ENCODE measurements around the gene GRIP2.

The GRIP2 gene

DNA sequence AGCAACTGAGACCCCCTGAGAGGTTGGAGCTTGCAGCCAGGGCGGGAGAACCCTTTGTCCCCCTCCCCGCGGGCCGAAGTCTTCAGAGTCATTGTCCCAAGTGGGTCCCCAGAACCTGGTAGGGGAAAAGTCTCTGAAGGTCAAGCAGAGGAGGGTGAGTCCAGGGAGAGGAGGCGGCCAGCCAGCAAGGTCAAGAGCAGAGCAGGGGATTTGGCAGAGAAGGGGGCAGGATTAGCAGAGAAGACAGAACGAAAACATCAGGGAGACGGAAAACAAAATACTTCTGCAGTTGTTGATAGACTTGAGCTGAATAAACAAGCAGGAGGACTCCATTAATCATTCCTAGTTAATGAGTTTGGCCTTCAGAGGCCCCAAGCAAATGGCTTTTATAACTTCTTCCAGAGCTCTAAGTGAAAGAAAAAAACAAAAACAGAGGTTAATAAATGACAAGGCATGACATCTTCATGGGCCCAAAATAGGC, 66.7 kb downstream of the GRIP2 start:
- TF ChIP-seq, protein P1, sequence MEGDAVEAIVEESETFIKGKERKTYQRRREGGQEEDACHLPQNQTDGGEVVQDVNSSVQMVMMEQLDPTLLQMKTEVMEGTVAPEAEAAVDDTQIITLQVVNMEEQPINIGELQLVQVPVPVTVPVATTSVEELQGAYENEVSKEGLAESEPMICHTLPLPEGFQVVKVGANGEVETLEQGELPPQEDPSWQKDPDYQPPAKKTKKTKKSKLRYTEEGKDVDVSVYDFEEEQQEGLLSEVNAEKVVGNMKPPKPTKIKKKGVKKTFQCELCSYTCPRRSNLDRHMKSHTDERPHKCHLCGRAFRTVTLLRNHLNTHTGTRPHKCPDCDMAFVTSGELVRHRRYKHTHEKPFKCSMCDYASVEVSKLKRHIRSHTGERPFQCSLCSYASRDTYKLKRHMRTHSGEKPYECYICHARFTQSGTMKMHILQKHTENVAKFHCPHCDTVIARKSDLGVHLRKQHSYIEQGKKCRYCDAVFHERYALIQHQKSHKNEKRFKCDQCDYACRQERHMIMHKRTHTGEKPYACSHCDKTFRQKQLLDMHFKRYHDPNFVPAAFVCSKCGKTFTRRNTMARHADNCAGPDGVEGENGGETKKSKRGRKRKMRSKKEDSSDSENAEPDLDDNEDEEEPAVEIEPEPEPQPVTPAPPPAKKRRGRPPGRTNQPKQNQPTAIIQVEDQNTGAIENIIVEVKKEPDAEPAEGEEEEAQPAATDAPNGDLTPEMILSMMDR (conservative IDR thresholded peaks at IDR 0.05; ENCODE audit: low read depth), result no peak

GRCh38 chr3:14472471-14473351, 67.4 kb downstream of the GRIP2 start:
- CTCF ChIA-PET, result interaction anchor here (0.6 to 1.9 kb wide), 2 partner anchors 269 to 343 kb away, joined by 5 to 6 read pairs; no protein-coding TSS in a partner anchor
- DNase-seq (ENCODE audit: low spot score), result peak; percentile 79

More for the DNA sequence above, 66.7 kb downstream of the GRIP2 start:
- no peak for DNase-seq (ENCODE audit: low spot score)
- ChIA-PET CTCF (interaction anchor here (1.9 kb wide), 1 partner anchor 270 kb away, joined by 5 read pairs; no protein-coding TSS in a partner anchor), POLR2A (ENCODE audit: low non-redundant PET) (no interaction called here)
- peak overlapping the region; percentile 37 for H3K27ac ChIP-seq

GRCh38 chr3:14471690-14472089, 68.5 kb downstream of the GRIP2 start:
- no peak overlapping the region for H3K27ac ChIP-seq
- no peak for DNase-seq (ENCODE audit: low spot score)
- CTCF ChIA-PET, result interaction anchor here (1.9 kb wide), 1 partner anchor 268 kb away, joined by 5 read pairs; no protein-coding TSS in a partner anchor
- POLR2A ChIA-PET (ENCODE audit: low non-redundant PET), result no interaction called here
- TF ChIP-seq, protein P1 (conservative IDR thresholded peaks at IDR 0.05; ENCODE audit: low read depth), result no peak

More at GRCh38 chr3:14472471-14473351, 67.4 kb downstream of the GRIP2 start:
- POLR2A ChIA-PET (ENCODE audit: low non-redundant PET), result no interaction called here
- TF ChIP-seq, protein P1 (conservative IDR thresholded peaks at IDR 0.05; ENCODE audit: low read depth), result no peak
- peak overlapping the region; percentile 37 for H3K27ac ChIP-seq

DNA sequence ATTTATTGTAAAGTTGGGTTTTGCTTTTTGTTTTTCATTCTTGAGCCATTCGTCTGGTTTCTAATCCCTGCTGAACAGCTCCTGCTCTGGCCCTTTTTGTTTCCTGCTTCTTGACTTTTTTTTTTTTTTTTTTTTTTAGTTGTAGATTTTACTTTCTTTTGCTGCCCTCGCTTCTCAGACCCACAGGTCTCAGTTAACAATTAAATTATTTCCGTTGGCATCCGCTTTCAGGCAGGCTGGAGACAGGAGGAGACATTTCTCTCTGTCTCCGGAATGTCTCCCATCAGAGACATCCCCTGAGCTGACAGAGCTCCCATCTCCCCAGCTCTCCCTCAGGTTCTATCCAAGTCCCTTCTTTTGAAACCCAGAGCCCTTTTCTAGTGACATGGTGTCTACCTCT, 69.1 kb downstream of the GRIP2 start:
- TF ChIP-seq, protein P1 (conservative IDR thresholded peaks at IDR 0.05; ENCODE audit: low read depth), result no peak
- ChIA-PET POLR2A (ENCODE audit: low non-redundant PET) (no interaction called here), CTCF (interaction anchor here (0.6 kb wide), 1 partner anchor 264 kb away, joined by 5 read pairs; no protein-coding TSS in a partner anchor)
- H3K27ac ChIP-seq, result no peak overlapping the region
- DNase-seq (ENCODE audit: low spot score), result no peak

GRCh38 chr3:14470461-14470860, 69.7 kb downstream of the GRIP2 start:
- TF ChIP-seq, protein P1 (conservative IDR thresholded peaks at IDR 0.05; ENCODE audit: low read depth), result no peak
- ChIA-PET CTCF (interaction anchor here (0.6 kb wide), 1 partner anchor 264 kb away, joined by 5 read pairs; no protein-coding TSS in a partner anchor), POLR2A (ENCODE audit: low non-redundant PET) (no interaction called here)
- no peak for DNase-seq (ENCODE audit: low spot score)
- H3K27ac ChIP-seq, result no peak overlapping the region

GRCh38 chr3:14468621-14468981, 71.5 kb downstream of the GRIP2 start:
- no peak for DNase-seq (ENCODE audit: low spot score)
- no peak overlapping the region for H3K27ac ChIP-seq
- CTCF ChIA-PET, result interaction anchor here (0.6 to 0.8 kb wide), 12 partner anchors 22 to 536 kb away, joined by 3 to 8 read pairs (median 4); partner anchors contain the start of gene CCDC174
- TF ChIP-seq, protein P1 (conservative IDR thresholded peaks at IDR 0.05; ENCODE audit: low read depth), result no peak
- POLR2A ChIA-PET (ENCODE audit: low non-redundant PET), result no interaction called here
